NOMO-1 treated with DMSO at 0.1 percent for 48 hours (cell line): ENCODE results near the gene IL1R2.
"Not testable (repeated sequence)": the region's sequence is repeated elsewhere in the genome, so short reads cannot be mapped to it uniquely, and the experiment has no call there.

Experiments
- DNase-seq: peaks from one replicate; lab custom pipeline; 2025; ENCODE audit not compliant: unreplicated experiment; lab: John Stamatoyannopoulos, UW

The IL1R2 gene

GRCh38 chr2:101998896-101999789 lies 7.4 kb downstream of the IL1R2 start:
- no peak for DNase-seq

- no peak for DNase-seq
Observed at GRCh38 chr2:102000012-102000411, 8.3 kb downstream of the IL1R2 start.

DNA sequence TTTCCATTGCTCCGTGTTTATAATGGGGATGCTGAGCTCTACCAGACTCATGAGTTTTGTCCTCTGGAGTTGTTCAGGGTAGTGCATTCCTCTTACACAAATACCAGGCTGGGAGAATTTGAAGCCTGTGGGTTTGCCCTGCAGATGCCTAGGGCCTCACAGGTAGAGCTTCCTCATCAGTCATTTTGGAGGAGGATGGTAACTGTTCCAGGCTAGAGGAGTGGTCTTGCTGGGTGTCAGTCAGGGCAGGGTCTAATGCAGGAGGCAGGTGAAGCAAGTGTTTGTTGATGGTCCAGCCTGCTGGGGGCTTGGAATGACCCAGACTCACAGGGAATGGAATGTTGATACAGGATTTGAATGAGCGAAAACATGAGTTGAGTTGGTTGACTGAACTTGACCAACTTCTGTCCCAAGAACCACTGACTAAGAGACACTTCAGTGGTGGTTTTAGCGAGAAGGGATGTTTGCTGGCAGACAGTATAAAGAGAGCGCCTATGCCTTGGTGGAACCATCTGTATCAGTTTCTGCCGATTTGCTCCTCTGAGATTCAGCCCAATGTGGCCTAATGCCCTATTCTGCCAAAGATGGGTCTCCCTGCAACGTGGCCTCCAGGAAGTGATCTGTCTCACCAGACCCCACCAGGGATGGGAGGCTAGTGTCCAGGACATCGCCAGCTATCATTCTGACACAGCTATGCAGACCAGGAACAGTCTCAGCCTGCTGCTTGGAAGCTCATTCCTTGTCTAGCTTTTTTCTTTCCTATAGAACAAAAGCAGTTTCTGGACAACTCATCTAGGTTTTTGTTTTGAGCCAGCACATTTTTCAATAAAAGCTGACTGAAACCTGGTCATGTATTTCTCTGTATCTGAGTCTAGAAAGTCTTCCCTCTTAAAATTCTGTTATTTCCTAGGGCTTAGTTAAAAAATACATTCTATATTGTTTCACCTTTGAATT lies 9.3 kb downstream of the IL1R2 start:
- DNase-seq, result no peak

- no peak for DNase-seq
Observed at GRCh38 chr2:102001767-102002142, 10.0 kb downstream of the IL1R2 start.

GRCh38 chr2:102002228-102002627 lies 10.5 kb downstream of the IL1R2 start:
- no peak for DNase-seq

GRCh38 chr2:102002909-102003308 lies 11.1 kb downstream of the IL1R2 start:
- not testable (repeated sequence) for DNase-seq

DNA sequence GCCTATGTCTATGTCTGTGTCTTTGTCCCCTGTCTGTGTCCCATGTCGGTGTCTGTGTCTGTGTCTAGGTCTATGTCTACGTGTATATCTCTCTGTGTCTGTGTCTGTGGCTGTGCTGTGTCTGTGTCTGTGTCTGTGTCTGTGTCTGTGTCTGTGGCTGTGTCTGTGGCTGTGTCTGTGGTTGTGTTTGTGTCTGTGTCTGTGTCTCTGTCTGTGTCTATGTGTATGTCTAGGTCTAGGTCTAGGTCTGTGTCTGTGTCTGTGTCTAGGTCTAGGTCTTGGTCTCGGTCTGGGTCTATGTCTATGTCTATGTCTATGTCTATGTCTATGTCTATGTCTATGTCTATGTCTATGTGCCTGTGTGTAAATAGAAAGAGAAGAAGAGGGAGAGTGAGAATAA lies 11.9 kb downstream of the IL1R2 start:
- DNase-seq, result no peak

DNA sequence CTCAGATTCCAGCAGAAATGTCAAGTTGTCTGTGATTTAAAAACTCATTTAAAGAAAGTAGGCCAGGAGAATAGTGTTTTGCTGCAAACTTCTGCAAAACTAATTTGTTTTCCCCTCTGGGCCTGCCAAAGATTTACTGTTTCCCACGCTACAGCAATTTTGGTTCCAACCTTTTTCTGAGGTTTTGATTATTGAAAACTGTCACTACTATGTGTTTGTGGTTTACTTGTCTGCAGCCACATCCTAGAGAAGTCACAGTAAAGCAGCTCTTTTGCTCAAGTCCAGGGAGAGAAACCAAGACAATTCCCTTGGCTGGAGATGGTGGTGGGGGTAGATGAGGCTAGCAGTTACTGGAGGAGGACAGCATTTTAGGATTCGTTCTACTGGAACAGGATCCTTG lies 12.8 kb downstream of the IL1R2 start:
- no peak for DNase-seq

DNA sequence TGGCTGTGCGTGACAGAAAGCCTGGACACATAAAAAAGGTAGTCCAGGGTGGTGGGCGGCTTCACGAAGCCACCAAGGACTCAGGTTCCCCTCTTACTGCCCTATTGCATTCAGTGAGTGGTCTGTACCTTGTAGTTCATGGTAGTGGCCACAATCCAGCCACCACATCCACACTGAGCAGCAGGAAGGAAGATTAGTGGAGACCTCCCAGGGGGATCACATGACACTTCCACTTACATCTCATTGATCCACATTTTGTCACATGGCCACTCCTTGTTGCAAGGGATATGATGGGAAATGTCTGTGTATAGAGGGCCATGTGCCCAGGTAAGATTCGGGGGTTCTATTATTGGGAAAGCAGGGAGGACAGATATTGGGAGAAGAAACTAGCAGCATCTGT lies 13.7 kb downstream of the IL1R2 start:
- no peak for DNase-seq

- peak; percentile 62 for DNase-seq
Observed at GRCh38 chr2:102005989-102006885, 14.5 kb downstream of the IL1R2 start.

- DNase-seq, result no peak
Observed at GRCh38 chr2:102006886-102007278, 15.1 kb downstream of the IL1R2 start.

- no peak for DNase-seq
Observed at GRCh38 chr2:102008490-102008889, 16.7 kb downstream of the IL1R2 start.

DNA sequence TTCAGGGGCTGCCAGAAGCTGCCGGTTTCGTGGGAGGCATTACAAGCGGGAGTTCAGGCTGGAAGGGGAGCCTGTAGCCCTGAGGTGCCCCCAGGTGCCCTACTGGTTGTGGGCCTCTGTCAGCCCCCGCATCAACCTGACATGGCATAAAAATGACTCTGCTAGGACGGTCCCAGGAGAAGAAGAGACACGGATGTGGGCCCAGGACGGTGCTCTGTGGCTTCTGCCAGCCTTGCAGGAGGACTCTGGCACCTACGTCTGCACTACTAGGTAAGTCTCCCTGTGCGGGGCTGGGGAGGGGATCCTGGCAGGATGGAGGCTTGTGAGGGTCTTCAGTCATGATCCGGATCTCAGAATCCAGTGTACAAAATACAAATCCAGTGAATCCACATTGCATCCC lies 17.8 kb downstream of the IL1R2 start:
- no peak for DNase-seq

- DNase-seq, result peak; percentile 80
Observed at GRCh38 chr2:102010902-102011301, 19.1 kb downstream of the IL1R2 start.

GRCh38 chr2:102012061-102012614 lies 20.4 kb downstream of the IL1R2 start:
- DNase-seq, result no peak

- DNase-seq, result no peak
Observed at GRCh38 chr2:102013206-102014040, 21.7 kb downstream of the IL1R2 start.

DNA sequence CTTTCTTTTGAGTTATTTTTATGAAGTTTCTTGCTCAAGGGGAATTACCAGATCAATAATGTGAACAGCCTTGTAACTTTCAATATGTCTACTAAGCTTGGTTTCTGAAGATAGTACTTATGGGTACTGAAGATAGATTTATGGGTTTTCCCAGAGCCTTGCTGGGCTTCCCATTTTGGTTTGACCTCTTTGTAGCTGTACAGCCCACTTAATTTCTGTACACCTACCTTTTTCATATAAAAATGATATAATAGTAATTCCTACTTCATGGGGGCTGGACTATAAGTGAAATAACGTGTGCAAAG lies 22.2 kb downstream of the IL1R2 start:
- no peak for DNase-seq

DNA sequence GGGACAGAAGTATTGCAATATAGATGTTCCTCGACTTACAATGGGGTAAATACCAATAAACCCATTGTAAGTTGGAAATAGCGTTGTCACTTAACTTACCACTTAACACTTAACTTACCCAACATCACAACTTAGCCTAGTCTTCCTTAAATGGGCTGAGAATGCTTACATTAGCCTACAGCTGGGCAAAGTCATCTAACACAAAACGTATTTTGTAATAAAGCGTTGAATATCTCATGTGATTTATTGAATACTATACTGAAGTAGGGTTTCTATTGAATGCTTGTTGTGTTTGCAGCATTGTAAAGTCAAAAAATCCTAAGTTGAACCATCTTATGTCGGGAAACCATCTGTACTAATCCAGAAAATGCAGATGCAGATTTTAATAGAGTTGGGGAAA lies 23.6 kb downstream of the IL1R2 start:
- DNase-seq, result no peak

DNA sequence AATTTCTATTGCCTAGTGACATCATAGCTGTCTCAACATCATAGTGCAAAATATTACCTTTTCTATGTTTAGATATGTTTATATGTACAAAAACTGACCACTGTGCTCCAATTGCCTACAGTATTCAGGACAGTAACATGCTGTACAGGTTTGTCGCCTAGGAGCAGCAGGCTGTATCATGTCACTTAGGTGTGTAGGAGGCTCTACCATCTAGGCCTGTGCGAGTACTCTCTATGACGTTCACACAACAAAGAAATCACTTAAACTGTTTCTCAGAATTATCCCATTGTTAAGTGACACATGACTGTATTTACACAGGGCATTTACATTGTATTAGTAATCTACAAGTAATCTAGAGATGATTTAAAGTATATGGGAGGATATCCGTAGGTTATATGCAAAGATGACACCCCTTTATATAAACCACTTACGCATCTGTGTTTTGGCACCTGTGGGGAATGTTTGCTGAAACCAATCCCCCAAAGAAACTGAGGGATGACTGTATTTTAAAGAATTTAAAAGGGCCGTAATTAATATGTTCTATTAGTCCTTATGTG lies 24.7 kb downstream of the IL1R2 start:
- no peak for DNase-seq
